ENCODE data around the gene LRMDA. TPM values are rescaled to one million over a fixed set of nuclear protein-coding genes. Genes with fewer than 3 reads are reported as not detected.

LRMDA gene
- total and polyA plus RNA-seq, 2 of the 8 experiments (the other 6 are each of a cell fraction or from before 2014, with no cell fraction given): 0.86 to 2.8 TPM

DNA sequence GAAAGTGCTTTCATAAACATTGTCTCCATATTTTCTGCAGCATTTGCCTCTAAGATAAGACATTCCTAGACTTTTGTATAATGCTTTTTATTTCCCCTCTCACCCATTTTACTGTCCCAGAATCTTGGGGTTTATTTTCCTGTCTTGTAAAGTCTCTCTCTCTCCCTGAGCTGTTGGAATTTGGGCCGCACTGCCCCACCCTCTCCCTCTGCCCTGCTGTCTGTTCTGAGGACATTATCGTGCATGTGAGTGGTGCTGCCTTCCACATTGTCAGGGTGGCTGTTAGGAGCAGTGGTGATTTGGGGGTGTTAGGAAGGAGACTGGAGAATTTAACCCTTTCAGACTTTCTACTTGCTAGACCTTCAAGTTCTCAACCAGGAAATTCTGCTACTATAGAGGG is 16.7 kb downstream of the LRMDA start (continued):
- TF ChIP-seq TCF12 (IDR thresholded peaks at IDR 0.05; ENCODE audit: low read depth, low read length) (no peak), KDM5A (IDR thresholded peaks at IDR 0.05; ENCODE audit: low read length) (no peak), YY1 (IDR thresholded peaks at IDR 0.05; ENCODE audit: low read depth, low read length) (no peak), SIX5 (IDR thresholded peaks at IDR 0.05; ENCODE audit: low read depth, low read length) (no peak), POU5F1 (IDR thresholded peaks at IDR 0.05; ENCODE audit: low read depth, low read length) (no peak)
